HUES6 (cell line): ENCODE results near the gene AACS.

Source experiments
- H3K27ac ChIP-seq: 2 replicates; pipeline ENCODE4 v1.7.0; 2013; ENCODE audit warnings: low read depth, mild to moderate bottlenecking, low read length, inconsistent platforms
- H3K27me3 ChIP-seq: 2 replicates; pipeline ENCODE4 v1.6.1; 2013; ENCODE audit warnings: low read length; ENCODE audit not compliant: control insufficient read depth, insufficient read depth
- H3K36me3 ChIP-seq: 2 replicates; pipeline ENCODE4 v1.6.1; 2013; ENCODE audit warnings: low read length; ENCODE audit not compliant: control insufficient read depth, insufficient read depth
- H3K4me1 ChIP-seq: 2 replicates; pipeline ENCODE4 v1.6.1; 2013; ENCODE audit warnings: low read length; ENCODE audit not compliant: control insufficient read depth, insufficient read depth
- H3K4me3 ChIP-seq: 2 replicates; pipeline ENCODE4 v1.5.1; 2013; ENCODE audit warnings: low read depth, low read length
- H3K9ac ChIP-seq: one replicate; pipeline ENCODE4 v1.6.1; 2013; ENCODE audit warnings: mild to moderate bottlenecking, low read length
- H3K9me3 ChIP-seq: 2 replicates; pipeline ENCODE4 v1.6.1; 2013; ENCODE audit warnings: low read depth, low read length; ENCODE audit not compliant: control insufficient read depth, insufficient read depth

The AACS gene

DNA sequence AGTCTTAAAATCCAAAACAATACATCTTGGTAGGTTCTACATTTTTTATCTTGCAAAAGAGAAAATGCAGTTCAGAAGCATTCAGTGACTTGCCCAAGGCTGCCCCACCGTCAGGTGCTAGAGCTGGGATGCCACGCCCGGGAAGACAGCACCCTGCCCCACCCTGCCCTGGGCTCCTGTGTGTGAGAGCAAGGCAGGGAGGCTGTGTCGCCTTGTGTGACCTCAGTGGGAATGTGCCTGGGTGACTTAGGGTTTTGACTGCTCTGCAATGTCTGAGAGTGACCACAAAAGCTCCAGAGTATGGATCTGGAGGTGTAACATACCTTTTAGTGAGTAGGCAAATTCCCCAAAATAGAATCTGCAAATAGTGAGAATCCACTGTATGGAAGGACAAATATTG lies 60.0 kb downstream of the AACS start:
- H3K4me1 ChIP-seq: no peaks in the 10 kb centered on the region
- H3K27me3 ChIP-seq: no peaks in the 10 kb centered on the region
- no peak overlapping the region for H3K9ac ChIP-seq
- peaks cover 69% of the 10 kb centered on the region for H3K36me3 ChIP-seq
- H3K9me3 ChIP-seq: no peaks in the 10 kb centered on the region
- H3K4me3 ChIP-seq: no peak overlapping the region
- no peak overlapping the region for H3K27ac ChIP-seq

DNA sequence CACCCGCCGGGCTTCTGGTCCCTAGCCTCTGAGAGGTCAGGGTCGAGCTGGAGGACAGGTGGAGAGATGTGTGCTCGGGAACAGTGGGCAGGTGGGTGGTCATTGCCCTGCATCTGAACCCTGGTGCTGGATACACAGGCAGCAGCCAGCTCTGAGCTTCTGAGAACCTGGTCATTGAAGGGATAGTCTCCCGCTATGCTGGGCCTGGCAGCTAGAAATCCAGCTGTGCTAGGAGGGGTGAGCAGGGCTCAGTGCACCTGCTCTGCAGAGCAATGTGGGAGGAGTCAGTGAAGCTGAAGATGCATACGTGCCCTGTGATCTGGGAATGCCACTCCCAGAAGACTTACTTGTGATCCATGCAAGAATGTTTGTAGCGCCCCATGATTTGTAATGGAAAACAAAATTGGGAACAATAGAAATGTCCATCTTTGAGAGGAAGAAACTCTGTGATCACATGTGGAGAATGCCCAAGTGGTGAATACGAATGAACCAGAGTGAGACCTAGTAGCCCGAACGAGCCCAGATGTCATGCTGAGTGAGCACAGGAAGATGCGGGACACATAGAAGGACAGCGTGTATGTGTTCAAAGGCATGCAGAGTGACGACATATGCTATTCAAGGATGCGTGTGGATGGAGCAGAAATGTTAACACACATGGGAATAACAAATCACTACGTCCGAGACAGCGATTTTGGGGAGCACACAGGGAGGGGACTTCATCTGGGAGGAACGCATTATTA lies 63.4 kb downstream of the AACS start:
- peaks cover 77% of the 10 kb centered on the region for H3K36me3 ChIP-seq
- no peaks in the 10 kb centered on the region for H3K4me1 ChIP-seq
- no peaks in the 10 kb centered on the region for H3K27me3 ChIP-seq
- no peak overlapping the region for H3K27ac ChIP-seq
- H3K4me3 ChIP-seq: no peak overlapping the region
- no peak overlapping the region for H3K9ac ChIP-seq
- H3K9me3 ChIP-seq: no peaks in the 10 kb centered on the region

GRCh38 chr12:125129179-125129571 lies 63.9 kb downstream of the AACS start:
- H3K27me3 ChIP-seq: no peaks in the 10 kb centered on the region
- H3K9ac ChIP-seq: no peak overlapping the region
- no peaks in the 10 kb centered on the region for H3K9me3 ChIP-seq
- H3K4me3 ChIP-seq: no peak overlapping the region
- H3K4me1 ChIP-seq: no peaks in the 10 kb centered on the region
- H3K27ac ChIP-seq: no peak overlapping the region
- H3K36me3 ChIP-seq: peaks cover 81% of the 10 kb centered on the region

DNA sequence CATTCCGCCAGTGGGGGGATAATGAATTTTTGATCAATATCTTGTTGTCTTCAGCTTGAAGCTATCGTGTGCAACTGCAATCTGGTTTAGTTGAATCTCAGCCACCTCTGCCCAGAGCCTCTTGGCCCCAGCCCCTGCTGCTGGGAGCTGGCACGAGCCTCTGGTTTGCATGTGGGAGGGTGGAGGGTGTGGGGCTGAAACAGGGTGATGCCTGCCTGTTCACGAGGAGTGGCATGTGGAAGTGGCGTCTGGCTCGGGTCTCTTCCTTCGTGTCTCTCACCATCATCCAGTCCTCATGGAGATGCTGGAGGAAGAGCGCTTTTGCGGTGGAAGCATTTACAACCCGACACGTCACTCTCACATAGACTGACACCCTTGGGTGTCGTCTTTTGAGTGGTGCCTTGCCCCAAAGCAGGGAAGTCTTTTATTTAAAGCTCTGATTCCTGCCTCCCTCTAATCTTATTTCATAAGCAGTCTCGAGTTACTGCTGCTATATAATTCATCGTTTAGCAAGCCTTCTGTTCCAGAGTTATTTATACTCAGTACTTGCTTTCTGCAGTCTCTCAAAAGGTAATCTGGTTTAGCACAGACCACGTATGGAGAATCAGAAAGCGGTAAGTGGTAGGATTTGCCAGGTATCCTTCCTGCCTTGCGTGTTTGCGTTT lies 64.5 kb downstream of the AACS start:
- Histone ChIP-seq H3K36me3 (peaks cover 81% of the 10 kb centered on the region), H3K9me3 (no peaks in the 10 kb centered on the region), H3K4me3 (no peak overlapping the region)

GRCh38 chr12:125131958-125132357 lies 66.7 kb downstream of the AACS start:
- H3K27ac ChIP-seq: no peak overlapping the region
- H3K9ac ChIP-seq: no peak overlapping the region
- H3K36me3 ChIP-seq: peaks cover 86% of the 10 kb centered on the region
- H3K27me3 ChIP-seq: no peaks in the 10 kb centered on the region
- H3K4me3 ChIP-seq: no peak overlapping the region
- no peaks in the 10 kb centered on the region for H3K9me3 ChIP-seq
- no peaks in the 10 kb centered on the region for H3K4me1 ChIP-seq

More for the DNA sequence above, 64.5 kb downstream of the AACS start:
- Histone ChIP-seq H3K27me3 (no peaks in the 10 kb centered on the region), H3K27ac (no peak overlapping the region), H3K4me1 (no peaks in the 10 kb centered on the region), H3K9ac (no peak overlapping the region)

- H3K4me1 ChIP-seq: no peaks in the 10 kb centered on the region
- H3K9me3 ChIP-seq: no peaks in the 10 kb centered on the region
- peaks cover 87% of the 10 kb centered on the region for H3K36me3 ChIP-seq
- H3K4me3 ChIP-seq: no peak overlapping the region
- no peaks in the 10 kb centered on the region for H3K27me3 ChIP-seq
- H3K27ac ChIP-seq: no peak overlapping the region
- no peak overlapping the region for H3K9ac ChIP-seq
Observed at GRCh38 chr12:125132698-125133400, 67.6 kb downstream of the AACS start.

DNA sequence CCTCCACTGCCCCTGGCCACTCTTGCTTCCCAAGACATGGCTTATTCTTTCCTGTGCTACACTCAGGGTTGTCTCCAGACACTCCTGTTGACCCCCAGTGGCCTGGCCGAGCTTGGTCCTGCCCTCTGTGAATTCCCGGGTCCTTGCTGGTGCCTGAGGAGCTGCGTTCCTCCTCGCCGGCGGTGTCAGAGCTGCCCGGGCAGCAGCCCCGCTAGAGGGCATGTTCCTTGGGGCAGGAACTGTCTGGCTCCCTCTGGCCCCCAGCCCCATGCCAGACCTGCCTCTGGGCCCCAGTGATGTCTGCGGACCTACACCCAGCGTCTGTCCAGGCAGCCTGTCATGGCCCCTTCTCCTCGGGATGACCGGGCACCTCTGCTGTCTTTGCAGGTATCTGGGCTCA lies 68.4 kb downstream of the AACS start:
- H3K27ac ChIP-seq: no peak overlapping the region
- peaks cover 82% of the 10 kb centered on the region for H3K36me3 ChIP-seq

DNA sequence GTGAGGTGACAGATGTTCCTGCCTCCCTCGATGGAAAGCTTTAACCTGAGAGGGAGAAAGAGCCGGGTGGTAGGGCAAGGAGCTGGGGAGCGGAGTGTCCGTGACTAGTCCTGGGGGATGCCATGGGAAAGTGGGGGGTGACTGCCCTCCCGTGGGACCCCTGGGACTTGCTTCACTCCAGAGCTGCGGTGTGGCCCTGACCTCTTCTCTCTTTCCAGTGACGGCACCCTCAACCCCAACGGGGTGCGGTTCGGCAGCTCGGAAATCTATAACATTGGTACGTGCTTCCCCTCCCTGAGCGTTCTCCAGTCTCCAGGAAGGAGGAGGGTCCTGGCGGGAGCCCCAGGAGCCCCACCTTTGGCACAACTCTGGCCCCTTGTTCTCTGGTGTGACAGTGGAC lies 69.3 kb downstream of the AACS start:
- Histone ChIP-seq H3K36me3 (peaks cover 77% of the 10 kb centered on the region), H3K9me3 (no peaks in the 10 kb centered on the region), H3K4me3 (no peak overlapping the region)

More for the DNA sequence above, 68.4 kb downstream of the AACS start:
- Histone ChIP-seq H3K9me3 (no peaks in the 10 kb centered on the region), H3K4me1 (no peaks in the 10 kb centered on the region), H3K4me3 (no peak overlapping the region), H3K9ac (no peak overlapping the region), H3K27me3 (no peaks in the 10 kb centered on the region)

DNA sequence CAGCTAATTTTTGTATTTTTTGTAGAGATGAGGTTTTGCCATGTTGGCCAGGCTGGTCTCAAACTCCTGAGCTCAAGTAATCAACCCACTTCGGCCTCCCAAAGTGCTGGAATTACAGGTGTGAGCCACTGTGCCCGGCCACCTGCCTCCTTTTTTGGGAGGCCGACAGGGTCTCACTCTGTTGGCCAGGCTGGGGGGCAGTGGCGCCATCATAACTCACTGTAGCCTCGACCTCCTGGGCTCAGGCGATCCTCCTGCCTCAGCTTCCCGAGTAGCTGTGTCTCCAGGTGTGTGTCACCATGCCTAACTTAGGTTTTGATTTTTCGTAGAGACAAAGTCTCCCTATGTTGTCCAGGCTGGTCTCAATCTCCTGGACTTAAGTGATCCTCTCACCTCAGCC lies 70.7 kb downstream of the AACS start:
- peaks cover 12% of the 10 kb centered on the region; the same call in 1 of the 2 replicates for H3K4me1 ChIP-seq
- no peak overlapping the region for H3K9ac ChIP-seq
- no peak overlapping the region for H3K4me3 ChIP-seq
- no peaks in the 10 kb centered on the region for H3K9me3 ChIP-seq
- H3K27ac ChIP-seq: no peak overlapping the region
- peaks cover 66% of the 10 kb centered on the region for H3K36me3 ChIP-seq
- no peaks in the 10 kb centered on the region for H3K27me3 ChIP-seq

More for the DNA sequence above, 69.3 kb downstream of the AACS start:
- H3K9ac ChIP-seq: no peak overlapping the region
- no peak overlapping the region for H3K27ac ChIP-seq
- H3K27me3 ChIP-seq: no peaks in the 10 kb centered on the region
- H3K4me1 ChIP-seq: peaks cover 1% of the 10 kb centered on the region; the same call in 1 of the 2 replicates

DNA sequence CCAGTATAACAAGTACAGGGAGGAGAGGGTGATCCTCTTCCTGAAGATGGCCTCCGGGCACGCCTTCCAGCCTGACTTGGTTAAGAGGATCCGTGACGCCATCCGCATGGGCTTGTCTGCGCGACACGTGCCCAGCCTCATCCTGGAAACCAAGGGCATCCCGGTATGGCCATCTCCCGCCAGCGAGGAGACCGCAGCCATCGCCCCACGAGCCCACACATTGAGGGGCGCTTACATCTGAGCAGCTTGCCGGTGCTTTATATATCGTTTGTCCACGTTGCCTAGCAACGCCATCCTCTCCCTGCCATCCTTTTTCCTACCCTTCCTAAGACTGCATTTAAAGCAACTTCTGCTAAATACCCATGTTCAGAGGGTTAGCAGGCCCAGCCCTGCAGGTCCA lies 71.5 kb downstream of the AACS start:
- peaks cover 62% of the 10 kb centered on the region for H3K36me3 ChIP-seq
- no peak overlapping the region for H3K9ac ChIP-seq
- H3K4me3 ChIP-seq: no peak overlapping the region
- no peaks in the 10 kb centered on the region for H3K27me3 ChIP-seq
- no peak overlapping the region for H3K27ac ChIP-seq
- peaks cover 12% of the 10 kb centered on the region; the same call in 1 of the 2 replicates for H3K4me1 ChIP-seq
- no peaks in the 10 kb centered on the region for H3K9me3 ChIP-seq
